GM19397 (cell line): ENCODE data around the gene KLHL11.
A peak's percentile ranks its signal among the peaks of the same experiment; 100 is the strongest.

Experiments
- ATAC-seq: cut with Tn5 transposase; IDR thresholded peaks from one replicate; pipeline ENCODE4 v1.9.1; 2021; ENCODE audit warnings: mild to moderate bottlenecking, moderate library complexity; ENCODE audit not compliant: unreplicated experiment

The KLHL11 gene

GRCh38 chr17:41812381-41813151 lies 52.7 kb downstream of the KLHL11 start, which contains the start of gene FKBP10:
Gene FKBP10, plus strand, starts transcription at chr17:41813004. Its CDS starts 31 bp downstream, at chr17:41813035.
- ATAC-seq, result no peak

- ATAC-seq, result peak; percentile 65
Measured at GRCh38 chr17:41811549-41812380, 53.5 kb downstream of the KLHL11 start, which contains the start of gene P3H4. Gene P3H4, minus strand, starts transcription at chr17:41811949. Its CDS starts 34 bp downstream, at chr17:41811915.

- ATAC-seq, result no peak
Measured at GRCh38 chr17:41810659-41811548, 54.3 kb downstream of the KLHL11 start.

GRCh38 chr17:41806685-41807445 lies 58.4 kb downstream of the KLHL11 start:
- ATAC-seq, result no peak
